ENCODE measurements around the gene ATP1A4. TPM values are rescaled to one million over a fixed set of nuclear protein-coding genes. Genes with fewer than 3 reads are reported as not detected.

The ATP1A4 gene
- total and polyA plus RNA-seq, 10 of the 15 experiments (the other 5 are each of a cell fraction or from before 2014, with no cell fraction given) = 0.31 to 1.0 (median 0.54) TPM

DNA sequence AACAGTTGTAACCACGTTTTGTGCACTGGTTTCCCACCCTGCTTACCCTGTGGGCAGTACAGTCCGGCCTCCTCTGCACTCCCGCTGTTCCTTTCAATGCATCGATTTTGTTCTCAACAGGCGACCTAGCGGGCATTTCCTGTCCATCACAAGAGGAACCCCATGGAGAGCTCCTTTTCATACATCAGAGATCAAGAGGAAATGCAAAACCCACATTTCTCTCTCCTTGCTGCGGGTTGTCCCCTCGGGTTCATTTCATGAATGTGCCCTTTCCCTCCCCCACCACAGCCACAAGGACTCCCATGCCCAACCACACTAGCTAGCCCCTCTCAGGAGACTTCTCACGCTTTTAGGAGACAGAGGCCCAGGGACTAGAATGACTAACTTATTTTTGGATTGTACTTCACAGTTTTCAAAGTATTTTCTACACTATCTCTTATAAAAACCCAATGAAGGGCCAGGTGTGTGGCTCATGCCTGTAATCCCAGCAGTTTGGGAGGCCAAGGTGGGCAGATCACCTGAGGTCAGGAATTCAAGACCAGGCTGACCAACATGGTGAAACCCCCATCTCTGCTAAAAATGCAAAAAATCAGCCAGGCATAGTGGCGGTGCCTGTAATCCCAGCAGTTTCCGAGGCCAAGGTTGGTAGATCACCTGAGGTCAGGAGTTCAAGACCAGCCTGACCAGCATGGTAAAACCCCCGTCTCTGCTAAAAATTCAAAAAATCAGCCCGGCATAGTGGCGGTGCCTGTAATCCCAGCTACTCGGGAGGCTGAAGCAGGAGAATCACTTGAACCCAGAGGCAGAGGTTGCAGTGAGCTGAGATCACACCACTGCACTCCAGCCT lies 18.4 kb downstream of the ATP1A4 start (continued):
- no peak for TF ChIP-seq NR2C2 (IDR thresholded peaks at IDR 0.05; ENCODE audit: borderline replicate concordance, control insufficient read depth, insufficient read length, low read depth)
- no peak for TF ChIP-seq NFYA (IDR thresholded peaks at IDR 0.05; ENCODE audit: borderline replicate concordance, low read depth, low read length)
- no peak for TF ChIP-seq ZNF274 (IDR thresholded peaks at IDR 0.05; ENCODE audit: insufficient read depth, insufficient read length)
- TF ChIP-seq, protein P1, sequence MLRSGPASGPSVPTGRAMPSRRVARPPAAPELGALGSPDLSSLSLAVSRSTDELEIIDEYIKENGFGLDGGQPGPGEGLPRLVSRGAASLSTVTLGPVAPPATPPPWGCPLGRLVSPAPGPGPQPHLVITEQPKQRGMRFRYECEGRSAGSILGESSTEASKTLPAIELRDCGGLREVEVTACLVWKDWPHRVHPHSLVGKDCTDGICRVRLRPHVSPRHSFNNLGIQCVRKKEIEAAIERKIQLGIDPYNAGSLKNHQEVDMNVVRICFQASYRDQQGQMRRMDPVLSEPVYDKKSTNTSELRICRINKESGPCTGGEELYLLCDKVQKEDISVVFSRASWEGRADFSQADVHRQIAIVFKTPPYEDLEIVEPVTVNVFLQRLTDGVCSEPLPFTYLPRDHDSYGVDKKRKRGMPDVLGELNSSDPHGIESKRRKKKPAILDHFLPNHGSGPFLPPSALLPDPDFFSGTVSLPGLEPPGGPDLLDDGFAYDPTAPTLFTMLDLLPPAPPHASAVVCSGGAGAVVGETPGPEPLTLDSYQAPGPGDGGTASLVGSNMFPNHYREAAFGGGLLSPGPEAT (IDR thresholded peaks at IDR 0.05; ENCODE audit: low read depth) = peak; percentile 54; the same call in 1 of the 2 replicates
- peak; percentile 95 for TF ChIP-seq NFIC (IDR thresholded peaks at IDR 0.05; ENCODE audit: low read depth, low read length)
- no peak for TF ChIP-seq HDGF (IDR thresholded peaks at IDR 0.05)
- no peak for TF ChIP-seq FOXK2 (IDR thresholded peaks at IDR 0.05)
- peak in 1 of 2 experiments; percentile 57; a peak in 2 of 4 replicates for TF ChIP-seq EP300 (IDR thresholded peaks at IDR 0.05; ENCODE audit: borderline replicate concordance in 1 of 2, control insufficient read depth in 1 of 2, low read depth in 2 of 2, low read length in 2 of 2)
- TF ChIP-seq, protein P2, sequence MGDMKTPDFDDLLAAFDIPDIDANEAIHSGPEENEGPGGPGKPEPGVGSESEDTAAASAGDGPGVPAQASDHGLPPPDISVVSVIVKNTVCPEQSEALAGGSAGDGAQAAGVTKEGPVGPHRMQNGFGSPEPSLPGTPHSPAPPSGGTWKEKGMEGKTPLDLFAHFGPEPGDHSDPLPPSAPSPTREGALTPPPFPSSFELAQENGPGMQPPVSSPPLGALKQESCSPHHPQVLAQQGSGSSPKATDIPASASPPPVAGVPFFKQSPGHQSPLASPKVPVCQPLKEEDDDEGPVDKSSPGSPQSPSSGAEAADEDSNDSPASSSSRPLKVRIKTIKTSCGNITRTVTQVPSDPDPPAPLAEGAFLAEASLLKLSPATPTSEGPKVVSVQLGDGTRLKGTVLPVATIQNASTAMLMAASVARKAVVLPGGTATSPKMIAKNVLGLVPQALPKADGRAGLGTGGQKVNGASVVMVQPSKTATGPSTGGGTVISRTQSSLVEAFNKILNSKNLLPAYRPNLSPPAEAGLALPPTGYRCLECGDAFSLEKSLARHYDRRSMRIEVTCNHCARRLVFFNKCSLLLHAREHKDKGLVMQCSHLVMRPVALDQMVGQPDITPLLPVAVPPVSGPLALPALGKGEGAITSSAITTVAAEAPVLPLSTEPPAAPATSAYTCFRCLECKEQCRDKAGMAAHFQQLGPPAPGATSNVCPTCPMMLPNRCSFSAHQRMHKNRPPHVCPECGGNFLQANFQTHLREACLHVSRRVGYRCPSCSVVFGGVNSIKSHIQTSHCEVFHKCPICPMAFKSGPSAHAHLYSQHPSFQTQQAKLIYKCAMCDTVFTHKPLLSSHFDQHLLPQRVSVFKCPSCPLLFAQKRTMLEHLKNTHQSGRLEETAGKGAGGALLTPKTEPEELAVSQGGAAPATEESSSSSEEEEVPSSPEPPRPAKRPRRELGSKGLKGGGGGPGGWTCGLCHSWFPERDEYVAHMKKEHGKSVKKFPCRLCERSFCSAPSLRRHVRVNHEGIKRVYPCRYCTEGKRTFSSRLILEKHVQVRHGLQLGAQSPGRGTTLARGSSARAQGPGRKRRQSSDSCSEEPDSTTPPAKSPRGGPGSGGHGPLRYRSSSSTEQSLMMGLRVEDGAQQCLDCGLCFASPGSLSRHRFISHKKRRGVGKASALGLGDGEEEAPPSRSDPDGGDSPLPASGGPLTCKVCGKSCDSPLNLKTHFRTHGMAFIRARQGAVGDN (IDR thresholded peaks at IDR 0.05) = no peak
- TF ChIP-seq NR2F1 (conservative IDR thresholded peaks at IDR 0.05) = peak; percentile 71
- TF ChIP-seq CBX5 (IDR thresholded peaks at IDR 0.05; ENCODE audit: low read depth) = 0 out of 2 replicates have a peak, but pooled peaks have one; percentile 42
- TF ChIP-seq ZSCAN29 (IDR thresholded peaks at IDR 0.05) = no peak
- TF ChIP-seq SIX5 (IDR thresholded peaks at IDR 0.05; ENCODE audit: low read depth, low read length, severe bottlenecking) = no peak
- TF ChIP-seq TCF12 (IDR thresholded peaks at IDR 0.05; ENCODE audit: low read depth, low read length) = peak; percentile 45; the same call in 1 of the 2 replicates
- TF ChIP-seq TCF3 (IDR thresholded peaks at IDR 0.05; ENCODE audit: borderline replicate concordance, insufficient read depth, low read depth, low read length) = no peak; the same call in 1 of the 2 replicates
- no peak for TF ChIP-seq NBN (IDR thresholded peaks at IDR 0.05)
- TF ChIP-seq ZNF217 (IDR thresholded peaks at IDR 0.05) = 0 out of 2 replicates have a peak, but pooled peaks have one; percentile 7
- TF ChIP-seq GATAD2B (conservative IDR thresholded peaks at IDR 0.05; ENCODE audit: low read depth) = 0 out of 2 replicates have a peak, but pooled peaks have one; percentile 46
- TF ChIP-seq IRF4 (IDR thresholded peaks at IDR 0.05; ENCODE audit: low read depth, low read length) = peak; percentile 85
- TF ChIP-seq, protein P3, sequence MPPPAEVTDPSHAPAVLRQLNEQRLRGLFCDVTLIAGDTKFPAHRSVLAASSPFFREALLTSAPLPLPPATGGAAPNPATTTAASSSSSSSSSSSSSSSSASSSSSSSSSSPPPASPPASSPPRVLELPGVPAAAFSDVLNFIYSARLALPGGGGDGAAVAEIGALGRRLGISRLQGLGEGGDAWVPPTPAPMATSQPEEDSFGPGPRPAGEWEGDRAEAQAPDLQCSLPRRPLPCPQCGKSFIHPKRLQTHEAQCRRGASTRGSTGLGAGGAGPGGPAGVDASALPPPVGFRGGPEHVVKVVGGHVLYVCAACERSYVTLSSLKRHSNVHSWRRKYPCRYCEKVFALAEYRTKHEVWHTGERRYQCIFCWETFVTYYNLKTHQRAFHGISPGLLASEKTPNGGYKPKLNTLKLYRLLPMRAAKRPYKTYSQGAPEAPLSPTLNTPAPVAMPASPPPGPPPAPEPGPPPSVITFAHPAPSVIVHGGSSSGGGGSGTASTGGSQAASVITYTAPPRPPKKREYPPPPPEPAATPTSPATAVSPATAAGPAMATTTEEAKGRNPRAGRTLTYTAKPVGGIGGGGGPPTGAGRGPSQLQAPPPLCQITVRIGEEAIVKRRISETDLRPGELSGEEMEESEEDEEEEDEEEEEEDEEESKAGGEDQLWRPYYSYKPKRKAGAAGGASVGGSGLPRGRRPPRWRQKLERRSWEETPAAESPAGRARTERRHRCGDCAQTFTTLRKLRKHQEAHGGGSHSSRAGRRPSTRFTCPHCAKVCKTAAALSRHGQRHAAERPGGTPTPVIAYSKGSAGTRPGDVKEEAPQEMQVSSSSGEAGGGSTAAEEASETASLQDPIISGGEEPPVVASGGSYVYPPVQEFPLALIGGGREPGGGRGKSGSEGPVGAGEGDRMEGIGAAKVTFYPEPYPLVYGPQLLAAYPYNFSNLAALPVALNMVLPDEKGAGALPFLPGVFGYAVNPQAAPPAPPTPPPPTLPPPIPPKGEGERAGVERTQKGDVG (CRISPR knock-in tag; IDR thresholded peaks at IDR 0.05) = no peak
